ENCODE data around the gene ATXN7.

The ATXN7 gene

DNA sequence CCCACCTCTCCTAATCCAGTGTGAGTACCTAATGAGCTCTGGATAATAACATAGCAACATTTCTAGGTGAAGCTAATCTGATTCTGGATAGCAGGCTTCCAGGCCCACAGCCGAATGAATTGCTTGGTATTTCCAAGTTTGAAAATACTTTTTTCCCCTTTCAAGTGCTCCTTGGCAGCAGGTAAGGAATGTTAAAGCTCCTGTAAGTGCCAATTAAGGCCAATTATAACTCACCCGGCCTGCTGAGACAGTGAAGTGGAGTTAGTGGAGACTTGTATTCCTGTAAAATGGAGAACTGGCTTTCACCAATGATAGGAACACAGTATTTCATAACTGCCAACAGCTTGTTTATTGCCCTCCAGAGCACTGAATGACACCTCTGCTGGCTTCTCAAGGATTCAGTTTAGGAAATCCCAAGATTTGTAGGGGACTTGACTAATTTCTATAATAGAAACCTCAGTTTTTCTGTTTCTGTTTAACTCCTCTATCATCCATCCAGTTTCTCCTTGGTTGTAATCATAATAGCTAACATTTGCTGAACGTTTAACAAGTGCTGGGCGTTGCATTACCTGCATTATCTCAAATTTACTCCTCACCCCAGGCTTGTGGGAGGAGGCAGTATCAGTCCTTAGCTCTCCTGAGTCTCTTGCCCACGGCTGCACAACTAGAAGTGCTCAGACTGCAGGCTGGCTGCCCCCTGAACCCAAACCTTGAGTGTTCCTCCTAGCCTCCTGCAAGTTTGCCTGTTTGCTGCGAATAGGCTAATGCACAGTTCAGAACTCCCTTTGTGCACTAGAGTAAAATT lies 101.2 kb downstream of the ATXN7 start:
- DNase-seq (ENCODE audit: low read depth) = no peak

DNA sequence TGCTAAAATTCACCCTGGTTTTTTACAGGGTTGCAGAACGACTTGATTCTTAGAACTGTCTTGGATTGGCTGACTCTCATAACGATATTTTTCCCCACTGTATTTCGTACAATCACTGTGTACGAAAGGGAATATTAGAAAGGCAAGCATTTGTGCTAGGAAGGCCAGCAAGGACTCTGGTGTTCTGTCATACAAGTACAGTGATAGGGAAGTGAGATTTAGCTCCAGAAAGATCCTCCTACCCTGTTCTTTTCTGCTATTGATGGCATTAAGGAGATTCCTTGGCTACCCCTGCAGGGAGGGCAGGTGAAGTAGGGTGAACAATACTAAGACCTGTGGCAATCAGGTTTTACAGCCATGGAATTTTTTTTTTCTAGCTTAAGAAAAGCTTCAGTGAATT lies 102.3 kb downstream of the ATXN7 start:
- DNase-seq (ENCODE audit: low read depth) = no peak

DNA sequence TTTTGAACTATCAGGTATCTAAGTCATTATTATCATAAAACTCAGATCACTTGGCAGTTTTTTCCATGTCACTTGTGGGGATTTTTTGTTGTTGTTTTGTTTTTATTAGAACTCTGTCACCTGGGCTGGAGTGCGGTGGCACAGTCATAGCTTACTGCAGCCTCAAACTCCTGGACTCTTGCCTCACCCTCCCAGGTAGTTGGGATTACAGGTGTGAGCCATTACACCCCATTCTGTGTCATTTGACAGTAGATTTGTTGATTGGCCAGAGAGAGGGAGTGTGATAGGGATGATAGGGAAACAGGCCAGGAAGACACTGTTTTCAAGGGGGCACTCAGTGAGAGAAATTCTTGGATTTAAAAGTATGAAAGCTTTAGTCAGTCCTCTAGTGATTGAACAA lies 103.2 kb downstream of the ATXN7 start:
- DNase-seq (ENCODE audit: low read depth) = no peak

DNA sequence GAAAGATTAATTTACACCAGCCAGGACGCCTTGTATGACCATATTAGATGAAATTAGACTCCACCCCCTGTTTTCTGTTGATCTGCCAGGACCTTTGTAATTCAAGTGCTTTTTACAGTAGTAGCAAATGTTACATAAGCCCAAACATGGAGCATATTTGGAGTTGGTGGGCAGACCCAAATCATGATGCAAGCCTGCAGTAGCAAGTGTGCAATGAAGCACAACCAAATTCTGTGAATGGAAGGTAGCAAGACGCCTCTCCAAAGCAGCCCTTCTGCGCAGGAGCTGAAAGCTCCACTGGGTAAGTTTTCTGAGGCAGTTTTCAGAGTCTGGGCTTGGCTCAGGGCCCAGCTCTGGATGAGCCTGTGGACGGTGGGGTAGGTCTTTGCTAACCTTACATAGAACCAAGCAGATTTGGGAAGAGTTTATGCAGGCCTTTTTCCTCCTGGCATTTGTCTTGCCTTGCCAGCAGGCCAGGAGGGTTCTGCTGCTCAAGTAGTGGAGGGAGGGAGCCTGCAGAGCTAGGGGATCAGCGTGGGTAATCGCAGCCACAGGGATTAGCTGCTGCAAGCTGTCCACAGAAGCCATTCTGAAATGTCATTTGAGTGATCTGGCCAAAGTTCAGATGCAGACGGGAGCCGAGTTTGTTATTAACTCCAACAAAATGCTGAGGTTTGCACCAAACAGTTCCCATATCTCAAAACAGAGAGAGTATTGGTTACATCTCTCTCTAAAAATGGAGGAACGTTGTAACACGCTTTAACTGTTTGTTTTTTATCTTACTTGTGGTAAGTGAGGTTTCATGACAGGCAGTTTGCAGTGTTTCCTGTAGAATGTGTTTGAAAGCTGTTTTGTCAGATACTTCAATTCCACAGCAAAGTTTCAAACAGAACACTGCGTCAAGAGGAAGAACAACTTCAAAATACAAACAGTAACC lies 104.3 kb downstream of the ATXN7 start:
- DNase-seq (ENCODE audit: low read depth) = peak; percentile 26

DNA sequence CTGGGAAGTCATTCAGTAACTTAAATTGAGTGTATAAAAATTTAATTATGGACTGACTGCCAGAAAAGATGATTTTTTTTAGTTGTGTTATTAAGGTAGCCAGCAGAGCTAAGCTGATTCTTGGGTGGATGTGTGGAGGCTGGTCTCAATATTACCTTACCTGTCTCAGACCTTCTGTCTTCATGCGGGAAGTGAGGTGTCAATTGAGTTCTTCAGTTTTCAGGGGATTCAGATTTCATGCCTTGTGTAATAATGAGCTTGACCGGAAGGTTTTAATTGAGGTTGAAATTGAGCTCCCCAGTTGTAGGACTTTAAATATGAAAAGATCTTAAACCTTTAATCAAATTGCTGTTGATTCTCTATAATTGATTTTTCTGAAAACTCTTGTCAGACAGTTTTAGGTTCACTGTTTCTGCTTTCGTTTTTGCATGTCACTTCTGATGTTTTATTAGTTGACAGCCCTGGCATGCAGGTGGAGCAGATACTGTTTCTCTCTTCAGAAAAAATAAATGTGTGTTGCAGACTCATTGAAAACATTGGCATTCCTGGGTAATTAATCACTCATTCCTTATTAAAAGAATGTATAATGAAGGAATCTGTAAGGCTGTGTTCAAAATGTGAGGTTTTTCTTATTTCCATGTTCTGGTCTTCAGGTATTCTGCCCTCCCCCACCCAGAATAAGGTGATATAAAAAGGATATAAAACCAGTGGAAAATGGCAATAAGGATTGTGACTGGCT lies 105.1 kb downstream of the ATXN7 start:
- no peak for DNase-seq (ENCODE audit: low read depth)

DNA sequence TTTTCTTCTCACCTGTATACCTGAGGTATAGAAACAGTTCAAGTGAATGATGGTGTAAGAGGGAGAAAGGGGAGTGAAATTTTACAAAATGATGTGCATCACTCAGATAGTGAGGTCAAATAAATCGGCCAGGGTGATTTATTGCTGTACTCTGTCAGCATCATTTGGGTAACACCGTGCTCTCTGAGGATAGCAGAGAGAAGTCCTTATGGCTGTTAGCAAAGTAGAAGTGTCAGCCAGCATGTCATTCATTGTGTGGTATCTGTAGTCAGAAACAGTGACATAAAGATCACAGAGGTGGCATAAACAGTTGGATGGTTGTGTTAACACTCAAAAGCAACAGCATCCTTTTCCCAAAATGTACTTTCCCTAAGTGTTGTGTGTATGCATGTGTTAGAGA lies 106.2 kb downstream of the ATXN7 start:
- no peak for DNase-seq (ENCODE audit: low read depth)

DNA sequence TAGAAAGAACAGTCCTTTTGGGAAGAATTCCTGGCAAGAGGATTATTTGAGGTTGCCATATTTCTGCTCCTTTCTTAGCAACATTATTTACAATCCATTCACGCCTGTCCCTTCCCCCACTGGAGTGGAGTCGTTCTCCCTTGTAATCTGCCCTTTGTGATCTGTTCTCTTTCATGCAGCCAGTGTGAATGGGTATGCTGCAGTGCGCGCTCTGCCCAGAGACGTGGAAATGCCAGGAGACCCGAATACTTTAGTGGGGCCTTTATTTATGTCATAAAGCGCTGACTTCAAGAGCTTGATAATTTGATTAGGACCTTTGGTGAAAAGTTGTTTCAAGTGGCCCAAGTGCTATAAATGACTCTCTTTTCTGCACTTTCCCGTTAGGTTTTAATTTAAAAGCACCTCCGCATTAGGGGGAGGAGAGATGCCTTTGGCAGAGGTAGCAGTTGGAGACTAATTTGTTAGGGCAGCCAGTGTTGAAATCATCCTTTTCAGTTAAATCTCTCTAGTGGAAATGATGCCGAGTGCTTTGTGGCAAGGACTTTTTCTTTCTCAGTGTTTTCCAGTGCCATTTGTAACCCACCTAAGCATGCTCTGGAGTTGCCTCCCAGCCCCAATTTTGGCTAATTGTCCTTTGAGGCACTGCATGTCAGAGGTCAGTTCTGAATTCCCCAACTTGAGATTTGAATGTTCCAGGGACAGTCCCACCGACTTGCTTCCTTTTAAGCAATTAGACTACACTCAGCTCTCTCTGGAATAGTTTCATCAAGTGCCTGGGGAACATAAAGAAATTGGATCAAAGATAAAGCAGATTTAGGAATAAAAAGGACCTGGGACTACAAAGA lies 107.2 kb downstream of the ATXN7 start:
- DNase-seq (ENCODE audit: low read depth) = no peak

DNA sequence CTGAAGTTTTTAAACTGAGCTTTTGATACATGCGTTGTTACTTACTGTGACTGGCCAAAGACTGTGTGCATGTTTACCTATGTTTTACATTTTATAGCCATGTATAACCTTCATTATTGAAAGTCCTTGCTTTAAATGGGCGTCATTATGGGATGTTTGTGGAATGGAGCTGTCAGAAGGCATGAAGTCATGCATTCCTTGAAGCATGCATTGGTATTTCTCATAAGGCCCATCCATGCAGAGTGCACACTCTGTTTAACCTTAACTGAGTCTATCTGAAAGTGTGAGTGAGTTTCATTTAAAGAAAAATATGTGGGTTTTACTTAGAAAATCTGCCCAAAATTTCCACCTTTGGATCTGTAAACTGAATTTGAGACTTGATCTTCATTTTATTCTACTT lies 108.5 kb downstream of the ATXN7 start:
- no peak for DNase-seq (ENCODE audit: low read depth)

DNA sequence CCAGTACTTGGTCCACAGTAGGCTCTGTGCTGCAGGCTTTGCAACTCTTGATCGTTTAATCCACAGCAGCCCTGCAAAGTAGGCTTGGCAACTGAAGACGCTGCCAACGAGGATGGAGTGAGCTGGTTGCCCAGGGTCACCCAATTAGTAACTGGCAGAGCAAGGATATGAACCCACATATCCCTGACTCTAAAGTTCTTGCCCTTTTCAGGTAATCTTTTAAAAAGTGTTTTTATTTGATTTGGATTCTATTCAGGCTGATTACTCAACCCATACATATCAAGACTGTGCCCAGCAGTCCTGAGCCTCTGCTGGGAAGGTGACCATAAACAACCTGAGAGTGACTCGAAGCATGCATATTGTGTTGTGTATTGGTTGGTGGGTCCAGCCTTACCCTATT lies 109.3 kb downstream of the ATXN7 start:
- DNase-seq (ENCODE audit: low read depth) = no peak

DNA sequence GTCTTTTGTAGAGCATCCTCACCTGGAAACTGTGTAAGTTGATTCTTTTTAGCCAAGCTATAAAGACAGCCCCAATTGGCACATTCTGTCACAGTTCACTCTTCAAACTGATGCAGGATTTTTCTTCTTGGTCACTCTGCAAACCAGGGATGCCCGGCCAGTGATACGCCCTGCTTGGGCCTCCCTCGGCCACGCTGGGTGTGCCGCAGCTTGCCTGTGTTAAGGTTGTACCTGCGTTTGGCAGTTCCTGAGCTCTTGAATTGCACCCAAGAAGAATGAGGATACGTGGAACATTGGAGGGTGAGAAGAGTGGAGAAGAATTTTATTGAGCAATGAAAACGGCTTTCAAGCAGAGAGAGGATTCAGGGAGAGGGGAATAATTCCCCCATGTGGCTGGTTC lies 109.7 kb downstream of the ATXN7 start:
- DNase-seq (ENCODE audit: low read depth) = no peak

DNA sequence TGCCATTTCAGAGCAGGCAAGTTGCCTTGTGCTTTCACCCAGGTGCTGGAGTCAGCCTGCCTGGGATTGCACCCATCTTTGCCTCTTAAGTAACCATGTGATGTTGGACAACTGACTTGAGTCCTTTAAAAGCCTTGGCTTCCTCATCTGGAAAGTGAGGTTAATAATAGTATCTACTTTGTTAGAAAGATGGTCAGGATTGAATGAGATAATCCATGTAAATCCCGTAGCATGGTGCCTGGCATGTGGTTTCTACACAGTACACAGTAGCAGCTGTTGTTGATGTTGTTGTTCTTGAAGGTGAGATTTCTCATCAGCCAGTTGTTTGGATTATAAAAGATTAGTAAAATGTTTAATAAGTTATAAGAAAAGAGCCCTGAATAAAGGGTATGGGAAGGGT lies 110.8 kb downstream of the ATXN7 start:
- DNase-seq (ENCODE audit: low read depth) = no peak

DNA sequence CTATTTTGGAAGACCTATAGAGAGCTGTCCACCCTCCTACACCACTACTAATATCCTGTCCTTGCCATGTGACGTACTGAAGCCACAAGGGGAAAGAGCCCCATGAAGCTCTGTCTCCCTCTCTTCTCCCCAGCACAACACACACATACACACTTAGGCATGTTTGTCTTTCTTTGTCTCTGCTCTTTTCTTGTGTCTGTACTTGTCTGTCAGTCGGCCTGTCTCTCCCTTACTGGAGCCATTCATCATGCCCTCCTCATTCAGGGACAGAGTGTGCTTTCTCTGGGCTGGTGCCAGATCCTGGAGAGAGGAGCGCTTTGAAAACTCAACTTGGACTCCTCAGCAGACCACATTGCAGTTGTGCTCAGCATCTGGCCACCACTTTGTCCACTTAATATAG lies 112.1 kb downstream of the ATXN7 start:
- DNase-seq (ENCODE audit: low read depth) = peak; percentile 29

DNA sequence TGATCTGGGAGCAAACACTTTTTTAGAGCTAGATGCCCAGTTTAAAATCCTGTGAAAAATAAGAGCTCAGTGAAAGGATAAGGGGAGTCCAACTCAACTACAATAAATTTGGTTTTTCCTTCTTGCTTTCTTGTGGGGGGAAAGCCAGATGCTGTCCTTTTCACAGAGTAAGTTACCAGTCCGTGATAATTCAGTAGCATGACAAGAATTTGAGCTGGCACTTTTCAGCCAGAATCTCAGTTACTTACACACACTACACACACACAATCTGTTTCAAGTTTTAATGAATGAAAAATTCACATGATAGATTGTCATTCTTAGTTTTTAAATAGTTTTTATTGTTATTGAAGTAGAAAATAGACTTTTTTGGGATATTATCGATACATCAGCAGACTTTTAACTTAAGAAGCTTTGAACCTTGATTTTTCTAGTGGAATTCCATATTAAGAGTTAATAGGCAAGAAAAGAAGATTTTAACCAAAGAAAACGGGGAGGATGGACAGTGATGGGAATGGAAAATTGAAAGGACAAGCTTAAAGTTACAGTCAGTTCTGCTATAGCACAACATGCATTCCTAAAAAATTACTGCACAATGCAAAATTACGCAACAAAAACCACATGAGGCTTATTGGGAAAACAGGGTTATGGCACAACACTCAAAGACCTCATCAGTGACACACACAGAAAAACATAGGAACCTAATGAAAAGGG lies 112.6 kb downstream of the ATXN7 start:
- DNase-seq (ENCODE audit: low read depth) = peak; percentile 90

DNA sequence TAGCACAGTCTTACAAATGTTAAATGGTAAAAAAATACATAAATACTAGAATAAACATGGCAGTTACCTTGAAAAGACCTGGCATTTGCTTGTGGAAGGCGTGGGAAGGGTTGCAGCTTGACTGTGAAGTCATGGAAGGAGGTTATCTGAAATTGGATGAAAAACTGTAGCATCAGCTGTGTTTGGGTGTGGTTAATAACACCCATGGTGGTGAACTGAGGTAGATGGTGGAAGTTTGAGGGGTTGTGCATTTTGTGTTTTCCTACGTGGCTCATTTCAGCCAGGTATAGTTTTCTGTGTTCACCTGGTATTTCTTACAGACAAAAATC lies 113.2 kb downstream of the ATXN7 start:
- DNase-seq (ENCODE audit: low read depth) = no peak

DNA sequence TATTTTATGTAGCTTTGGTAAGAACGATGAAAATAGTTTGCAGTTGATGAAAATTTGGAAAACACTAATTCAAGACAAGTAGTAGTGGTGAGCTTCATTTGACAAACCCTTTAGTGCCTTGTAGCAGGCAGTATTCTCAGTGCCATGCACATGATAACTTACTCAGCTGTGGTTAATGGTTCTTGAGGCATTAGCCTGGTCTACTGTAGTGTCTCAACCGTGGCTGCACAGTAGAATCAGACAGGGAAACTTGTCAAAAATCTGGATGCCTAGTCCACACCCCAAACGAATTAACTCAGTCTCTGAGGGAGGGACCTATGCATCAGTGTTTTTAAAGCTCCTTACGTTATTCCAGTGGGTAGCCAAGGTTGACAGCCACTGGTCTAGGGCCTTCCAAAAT lies 114.2 kb downstream of the ATXN7 start:
- DNase-seq (ENCODE audit: low read depth) = no peak

DNA sequence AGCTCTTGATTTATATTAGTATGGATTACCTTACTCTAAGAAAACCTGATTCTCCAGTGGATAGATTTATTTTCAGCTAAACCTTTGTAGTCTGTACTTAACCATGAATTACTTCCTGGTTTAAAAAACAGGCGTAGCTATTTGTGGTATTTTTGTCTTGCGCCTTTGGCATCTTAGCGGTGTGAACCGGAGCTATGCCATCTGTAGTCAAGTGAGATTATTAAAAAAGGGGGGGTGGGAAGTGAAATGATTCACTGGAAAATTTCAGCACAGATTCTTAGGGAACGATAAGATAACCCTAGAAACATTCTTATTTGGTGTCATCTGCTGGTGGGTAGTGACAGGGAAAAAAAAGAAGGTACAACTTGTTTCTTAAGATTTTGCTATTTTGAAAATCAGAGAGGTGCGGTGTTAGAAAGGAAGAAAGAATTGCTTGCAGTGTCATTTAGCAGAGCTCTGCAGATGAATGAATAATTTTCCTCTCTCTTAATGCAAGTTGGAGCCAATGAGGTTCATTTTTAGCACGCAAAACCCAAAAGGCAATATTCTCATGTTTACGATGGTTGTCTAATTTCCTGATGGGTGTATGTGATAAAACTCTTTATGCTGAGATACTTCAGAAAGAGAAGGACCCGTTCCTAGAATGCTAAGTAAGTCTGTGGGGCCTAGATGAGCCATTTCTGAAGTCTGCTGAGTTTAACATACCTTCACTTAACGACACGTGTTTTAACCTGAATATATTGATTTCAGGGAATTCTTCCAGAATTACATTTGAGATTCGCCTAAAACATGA lies 115.6 kb downstream of the ATXN7 start:
- DNase-seq (ENCODE audit: low read depth) = no peak

DNA sequence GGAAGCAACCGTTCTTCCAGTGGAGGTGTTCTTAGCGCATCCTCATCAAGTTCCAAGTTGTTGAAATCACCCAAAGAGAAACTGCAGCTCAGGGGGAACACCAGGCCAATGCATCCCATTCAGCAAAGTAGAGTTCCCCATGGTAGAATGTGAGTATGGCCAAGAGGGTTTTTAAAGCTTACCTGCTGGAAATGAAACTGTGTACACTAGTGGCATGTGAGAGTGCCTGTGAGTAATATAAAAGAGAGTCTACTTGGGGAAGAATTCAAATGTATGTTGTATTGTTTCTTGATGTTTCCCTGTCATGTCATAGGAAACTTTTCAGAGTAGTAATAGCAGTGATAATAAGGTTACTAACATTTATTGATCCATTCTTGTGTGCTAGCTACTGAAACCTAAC lies 116.4 kb downstream of the ATXN7 start:
- DNase-seq (ENCODE audit: low read depth) = no peak

DNA sequence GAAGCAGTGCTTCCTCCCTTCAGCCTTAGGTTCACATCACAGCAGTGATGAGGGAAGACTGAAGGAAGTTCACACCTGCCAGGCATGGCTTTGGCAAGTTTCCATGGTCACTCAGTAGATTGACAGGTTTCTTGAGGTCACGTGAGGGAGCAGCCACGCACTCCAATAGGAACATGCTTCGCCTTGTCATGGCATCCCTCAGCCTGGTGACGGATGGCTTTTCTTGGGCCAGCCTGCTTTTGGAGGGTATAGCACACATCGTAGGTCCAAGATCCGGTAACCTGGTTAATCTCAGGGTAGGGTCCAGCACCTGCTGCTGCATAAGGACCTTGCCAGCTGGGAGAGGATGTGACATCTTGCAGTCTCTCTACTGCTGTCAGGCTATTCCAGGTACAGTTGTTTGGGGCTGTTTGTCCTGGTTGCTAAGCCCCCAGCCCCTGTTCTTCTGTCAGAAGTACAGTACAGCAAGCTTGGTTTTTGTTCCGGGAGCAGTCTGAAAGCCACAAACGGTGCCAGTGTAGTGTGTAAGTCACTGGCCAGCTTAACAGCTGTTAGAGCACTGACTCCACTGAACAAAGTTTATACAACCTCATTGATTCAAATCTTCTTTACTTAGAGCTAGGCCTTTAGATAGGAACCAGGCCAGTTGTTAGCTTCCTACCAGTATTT lies 117.3 kb downstream of the ATXN7 start:
- no peak for DNase-seq (ENCODE audit: low read depth)

DNA sequence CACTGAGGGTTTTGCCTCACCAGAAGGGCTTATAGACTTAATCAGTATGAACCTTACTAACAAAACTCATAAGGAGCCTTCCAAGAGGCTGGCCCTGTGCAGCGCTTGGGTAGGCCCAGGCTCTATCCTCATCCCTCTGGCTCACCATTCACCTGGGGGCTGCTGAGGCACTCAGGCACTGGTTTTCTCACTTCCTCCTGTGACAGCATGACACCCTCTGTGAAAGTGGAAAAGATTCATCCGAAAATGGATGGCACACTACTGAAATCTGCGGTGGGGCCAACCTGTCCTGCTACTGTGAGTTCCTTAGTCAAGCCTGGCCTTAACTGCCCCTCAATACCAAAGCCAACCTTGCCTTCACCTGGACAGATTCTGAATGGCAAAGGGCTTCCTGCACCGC lies 118.3 kb downstream of the ATXN7 start:
- no peak for DNase-seq (ENCODE audit: low read depth)

DNA sequence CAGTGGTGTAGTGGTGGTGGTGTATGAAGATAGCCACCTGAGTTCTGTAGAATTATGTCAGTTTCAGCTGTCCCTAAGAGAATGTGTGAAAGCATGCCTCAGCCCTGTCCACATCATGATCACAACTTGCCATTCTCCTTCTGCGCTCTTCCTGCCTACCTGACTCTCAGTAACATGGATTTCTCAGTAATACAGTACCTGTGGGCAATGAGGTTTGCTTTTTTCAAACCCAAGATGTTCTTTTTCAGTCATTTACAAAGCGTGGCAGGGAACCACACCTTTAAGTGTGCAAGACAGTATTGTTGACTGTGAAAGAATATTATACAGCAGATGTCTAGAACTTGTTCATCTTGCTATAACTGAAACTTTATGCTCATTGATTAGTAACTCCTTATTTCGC lies 120.7 kb downstream of the ATXN7 start:
- DNase-seq (ENCODE audit: low read depth) = no peak
